Mesothelial cell of epicardium (in vitro differentiated cells): ENCODE measurements around the gene PLA2G2D. TPM values are rescaled to one million over a fixed set of nuclear protein-coding genes. Genes with fewer than 3 reads are reported as not detected.

ENCODE experiments used
- DNase-seq, 2 experiments: peaks; one replicate each; pipeline ENCODE4 v3.0.0; 2021; ENCODE audit warnings: low spot score in 2 of 2; ENCODE audit not compliant: unreplicated experiment in 2 of 2
- H3K27ac Mint-ChIP-seq: 2 replicates; pipeline ENCODE4 v1.8.0; 2021; ENCODE audit warnings: mixed read lengths
- H3K27me3 Mint-ChIP-seq: 2 replicates; pipeline ENCODE4 v1.8.0; 2021; ENCODE audit warnings: low read depth, mixed read lengths
- H3K36me3 Mint-ChIP-seq: 2 replicates; pipeline ENCODE4 v1.8.0; 2021; ENCODE audit warnings: mixed read lengths
- H3K4me1 Mint-ChIP-seq: 2 replicates; pipeline ENCODE4 v1.8.0; 2021; ENCODE audit warnings: mixed read lengths
- H3K4me3 Mint-ChIP-seq: 2 replicates; pipeline ENCODE4 v1.8.0; 2021; ENCODE audit warnings: mild to moderate bottlenecking, moderate library complexity, mixed read lengths
- H3K9me3 Mint-ChIP-seq: 2 replicates; pipeline ENCODE4 v1.8.0; 2021; ENCODE audit warnings: mixed read lengths
- total RNA-seq: library from RNA; stranded (reverse); gene quantifications from 3 replicates; pipeline ENCODE4 v1.2.1, GENCODE V29; 2021
- TF ChIP-seq, protein P1 (sequence below): fragments of 200-600 bp; sonication (generic); IDR thresholded peaks from one replicate; pipeline ENCODE4 v1.5.0; 2021; ENCODE audit warnings: antibody characterized with exemption; ENCODE audit not compliant: unreplicated experiment

Gene PLA2G2D
- total RNA-seq, 1 donor from 2014 or later = not detected

DNA sequence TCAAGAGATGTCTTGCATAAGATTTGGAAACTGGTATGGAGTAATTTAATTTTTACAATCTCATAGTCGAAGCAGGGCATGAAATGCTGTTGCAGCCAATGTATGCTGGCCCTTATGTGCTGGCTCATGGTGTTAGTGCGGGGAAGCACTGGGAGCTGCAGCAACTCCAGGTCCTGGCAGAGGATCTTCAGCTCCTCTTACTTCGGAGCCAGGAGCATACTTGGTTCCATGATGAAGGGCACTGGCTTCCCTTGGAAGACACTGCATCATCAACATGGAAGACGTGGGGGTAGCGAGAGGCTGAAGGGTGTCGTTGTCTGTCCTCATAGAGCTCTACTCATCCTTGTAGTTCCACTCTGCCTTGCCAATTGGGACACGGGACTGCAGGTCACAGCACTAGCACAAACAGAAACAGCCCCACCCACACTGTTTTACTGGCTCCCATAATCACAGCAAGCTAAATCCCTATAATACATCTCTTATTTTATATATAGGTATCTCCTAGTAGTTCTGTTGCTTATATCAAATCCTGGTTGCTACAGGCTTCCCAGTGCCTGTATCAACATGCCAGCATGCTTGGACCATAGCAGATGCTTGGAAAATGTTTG, 22.4 kb downstream of the PLA2G2D start:
- H3K27ac Mint-ChIP-seq = no peak overlapping the region
- DNase-seq = no peak
- H3K36me3 Mint-ChIP-seq = no peaks in the 10 kb centered on the region
- H3K27me3 Mint-ChIP-seq = peaks cover 17% of the 10 kb centered on the region
- peaks cover 2% of the 10 kb centered on the region for H3K4me1 Mint-ChIP-seq
- H3K4me3 Mint-ChIP-seq = no peak overlapping the region
- H3K9me3 Mint-ChIP-seq = peaks cover 13% of the 10 kb centered on the region
- TF ChIP-seq, protein P1, sequence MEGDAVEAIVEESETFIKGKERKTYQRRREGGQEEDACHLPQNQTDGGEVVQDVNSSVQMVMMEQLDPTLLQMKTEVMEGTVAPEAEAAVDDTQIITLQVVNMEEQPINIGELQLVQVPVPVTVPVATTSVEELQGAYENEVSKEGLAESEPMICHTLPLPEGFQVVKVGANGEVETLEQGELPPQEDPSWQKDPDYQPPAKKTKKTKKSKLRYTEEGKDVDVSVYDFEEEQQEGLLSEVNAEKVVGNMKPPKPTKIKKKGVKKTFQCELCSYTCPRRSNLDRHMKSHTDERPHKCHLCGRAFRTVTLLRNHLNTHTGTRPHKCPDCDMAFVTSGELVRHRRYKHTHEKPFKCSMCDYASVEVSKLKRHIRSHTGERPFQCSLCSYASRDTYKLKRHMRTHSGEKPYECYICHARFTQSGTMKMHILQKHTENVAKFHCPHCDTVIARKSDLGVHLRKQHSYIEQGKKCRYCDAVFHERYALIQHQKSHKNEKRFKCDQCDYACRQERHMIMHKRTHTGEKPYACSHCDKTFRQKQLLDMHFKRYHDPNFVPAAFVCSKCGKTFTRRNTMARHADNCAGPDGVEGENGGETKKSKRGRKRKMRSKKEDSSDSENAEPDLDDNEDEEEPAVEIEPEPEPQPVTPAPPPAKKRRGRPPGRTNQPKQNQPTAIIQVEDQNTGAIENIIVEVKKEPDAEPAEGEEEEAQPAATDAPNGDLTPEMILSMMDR = no peak

DNA sequence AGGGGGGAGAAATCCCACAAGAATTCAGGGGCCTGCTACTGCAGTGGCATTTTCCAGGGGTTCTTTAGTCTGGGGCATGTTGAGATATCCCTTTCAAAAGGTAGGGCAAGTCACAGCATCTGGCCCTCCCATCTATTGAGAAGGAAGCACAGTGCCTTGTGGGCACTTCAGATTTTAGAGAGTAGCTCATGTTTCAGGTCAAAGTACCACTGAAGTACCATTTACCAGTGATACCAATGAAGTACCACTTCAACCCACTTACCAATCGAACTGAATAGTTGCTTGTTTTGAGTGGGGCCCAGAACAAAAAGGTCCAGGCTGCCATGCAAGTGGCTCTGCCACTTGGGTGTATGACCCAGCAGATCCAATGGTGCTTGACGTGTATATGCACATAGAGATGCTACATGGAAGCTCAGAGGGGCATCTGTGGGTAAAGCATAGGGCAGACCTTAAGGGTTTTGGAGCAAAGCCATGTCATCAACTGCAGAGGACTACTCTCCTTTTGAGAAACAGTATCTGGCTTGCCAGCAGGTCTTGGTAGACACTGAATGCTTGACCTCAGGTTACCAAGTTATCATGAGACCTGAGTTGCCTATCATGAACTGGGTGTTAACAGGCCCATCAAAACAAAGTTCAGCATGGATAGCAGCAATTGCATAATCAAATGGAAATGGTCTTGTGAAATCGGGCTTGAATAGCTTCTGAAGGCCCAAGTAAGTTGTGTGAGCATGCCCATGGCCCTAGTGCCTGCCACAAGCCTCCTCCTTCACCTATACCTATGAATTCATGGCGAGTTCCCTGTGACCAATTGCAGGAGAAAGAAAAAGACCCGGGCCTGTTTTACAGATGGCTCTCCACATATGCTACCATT, 23.5 kb downstream of the PLA2G2D start:
- Mint-ChIP-seq H3K9me3 (peaks cover 13% of the 10 kb centered on the region), H3K27ac (no peak overlapping the region), H3K4me1 (no peaks in the 10 kb centered on the region), H3K4me3 (no peak overlapping the region), H3K27me3 (peaks cover 25% of the 10 kb centered on the region), H3K36me3 (no peaks in the 10 kb centered on the region)
- no peak for DNase-seq
- TF ChIP-seq, protein P1 = no peak

DNA sequence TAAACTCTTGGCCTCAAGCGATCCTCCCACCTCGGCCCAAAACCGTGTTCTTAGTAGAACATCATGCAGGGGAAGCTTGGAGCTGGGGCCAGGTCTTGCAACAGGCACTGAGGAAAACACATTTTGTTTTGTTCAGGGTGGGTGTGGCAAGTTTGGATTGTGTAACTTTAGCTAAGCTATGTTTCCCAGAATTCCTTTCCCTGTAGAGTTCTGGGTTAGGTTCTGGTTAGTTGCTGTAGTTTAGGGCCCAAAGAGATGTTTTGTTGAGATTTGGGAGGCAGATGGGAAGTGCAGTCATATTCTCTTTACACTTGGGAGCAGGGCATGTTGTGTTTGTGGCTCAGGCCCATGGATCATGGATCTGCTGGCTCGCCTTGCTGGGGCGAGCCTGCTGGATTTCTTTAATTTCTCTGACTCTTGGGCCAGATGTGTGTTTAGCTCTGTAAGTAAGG, 25.4 kb downstream of the PLA2G2D start:
- Mint-ChIP-seq H3K36me3 (no peaks in the 10 kb centered on the region), H3K27me3 (peaks cover 30% of the 10 kb centered on the region), H3K4me3 (no peak overlapping the region), H3K9me3 (peaks cover 13% of the 10 kb centered on the region), H3K4me1 (no peaks in the 10 kb centered on the region), H3K27ac (no peak overlapping the region)
- no peak for DNase-seq
- TF ChIP-seq, protein P1 = no peak

DNA sequence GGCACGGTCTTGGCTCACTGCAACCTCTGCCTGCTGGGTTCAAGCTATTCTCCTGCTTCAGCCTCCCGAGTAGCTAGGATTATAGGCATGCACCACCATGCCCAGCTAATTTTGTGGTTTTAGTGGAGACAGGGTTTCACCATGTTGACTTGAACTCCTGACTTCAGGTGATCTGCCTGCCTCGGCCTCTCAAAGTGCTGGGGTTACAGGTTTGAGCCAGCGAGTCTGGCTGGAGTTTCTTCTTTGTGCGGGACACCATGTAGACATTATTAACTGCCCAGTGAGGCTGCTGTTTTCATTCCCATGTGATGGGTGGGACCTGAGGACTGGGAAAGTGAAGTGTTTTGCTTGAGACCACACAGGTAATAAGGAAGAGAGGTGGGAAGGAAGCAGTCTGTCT, 26.0 kb downstream of the PLA2G2D start:
- Mint-ChIP-seq H3K4me1 (no peaks in the 10 kb centered on the region), H3K27ac (no peak overlapping the region), H3K27me3 (peaks cover 30% of the 10 kb centered on the region), H3K4me3 (no peak overlapping the region), H3K36me3 (no peaks in the 10 kb centered on the region), H3K9me3 (peaks cover 13% of the 10 kb centered on the region)
- TF ChIP-seq, protein P1 = no peak
- no peak for DNase-seq

DNA sequence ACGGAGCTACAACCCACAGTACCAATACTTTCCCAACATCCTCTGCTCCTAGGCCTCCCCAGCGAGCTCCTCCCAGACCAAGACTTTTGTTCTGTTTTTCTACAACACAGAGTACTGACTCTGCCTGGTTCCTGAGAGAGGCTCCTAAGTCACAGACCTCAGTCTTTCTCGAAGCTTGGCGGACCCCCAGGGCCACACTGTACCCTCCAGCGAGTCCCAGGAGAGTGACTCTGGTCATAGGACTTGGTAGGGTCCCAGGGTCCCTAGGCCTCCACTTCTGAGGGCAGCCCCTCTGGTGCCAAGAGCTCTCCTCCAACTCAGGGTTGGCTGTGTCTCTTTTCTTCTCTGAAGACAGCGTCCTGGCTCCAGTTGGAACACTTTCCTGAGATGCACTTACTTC, 28.7 kb downstream of the PLA2G2D start:
- H3K27me3 Mint-ChIP-seq = peaks cover 30% of the 10 kb centered on the region
- TF ChIP-seq, protein P1 = no peak
- H3K4me3 Mint-ChIP-seq = no peak overlapping the region
- no peak overlapping the region for H3K27ac Mint-ChIP-seq
- H3K36me3 Mint-ChIP-seq = no peaks in the 10 kb centered on the region
- H3K9me3 Mint-ChIP-seq = no peaks in the 10 kb centered on the region
- H3K4me1 Mint-ChIP-seq = no peaks in the 10 kb centered on the region
- DNase-seq = no peak
